NCI-H2171 treated with DMSO at 0.1 percent for 48 hours (cell line): ENCODE data around the gene NPAS3.

ENCODE experiments used
- DNase-seq: peaks from one replicate; lab custom pipeline; 2025; lab: John Stamatoyannopoulos, UW

NPAS3 gene

DNA sequence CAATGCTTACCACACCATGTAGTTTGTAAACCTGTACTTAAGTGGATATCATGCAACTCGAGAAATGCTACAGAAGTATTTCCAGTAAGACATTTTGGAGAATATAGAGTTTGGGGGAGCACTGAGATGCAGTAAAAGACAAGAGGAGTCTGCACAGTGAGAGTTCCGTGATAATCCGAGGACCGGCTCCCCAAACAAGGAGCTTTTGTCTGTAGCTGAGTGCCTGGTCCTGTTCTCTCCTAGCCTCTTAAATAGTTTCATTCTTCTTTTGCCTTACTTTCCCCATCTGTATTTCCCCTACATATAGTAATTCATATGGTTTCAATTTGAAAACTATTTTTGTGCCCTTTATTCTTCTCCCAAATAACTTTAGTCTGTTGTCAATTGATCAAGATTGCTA, 648.1 kb downstream of the NPAS3 start:
- DNase-seq = no peak

DNA sequence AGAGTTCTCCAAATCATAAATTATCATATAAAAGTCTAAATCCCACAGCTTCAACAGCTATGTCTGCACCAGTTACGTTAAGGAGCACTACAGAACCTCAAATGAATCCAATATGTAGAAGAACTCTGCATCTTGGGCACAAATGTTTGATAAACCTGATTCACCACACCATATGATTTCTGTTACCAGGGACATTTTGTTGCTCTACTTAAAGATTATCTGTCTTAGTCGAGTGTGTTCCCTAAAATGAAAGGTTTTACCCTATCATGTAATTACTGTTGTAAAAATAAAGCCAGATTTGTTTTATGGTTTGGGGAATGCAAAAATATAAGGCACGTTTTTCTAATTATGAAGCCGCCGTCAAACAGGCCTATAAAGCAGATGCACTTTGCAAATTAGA, 649.1 kb downstream of the NPAS3 start:
- DNase-seq = no peak

DNA sequence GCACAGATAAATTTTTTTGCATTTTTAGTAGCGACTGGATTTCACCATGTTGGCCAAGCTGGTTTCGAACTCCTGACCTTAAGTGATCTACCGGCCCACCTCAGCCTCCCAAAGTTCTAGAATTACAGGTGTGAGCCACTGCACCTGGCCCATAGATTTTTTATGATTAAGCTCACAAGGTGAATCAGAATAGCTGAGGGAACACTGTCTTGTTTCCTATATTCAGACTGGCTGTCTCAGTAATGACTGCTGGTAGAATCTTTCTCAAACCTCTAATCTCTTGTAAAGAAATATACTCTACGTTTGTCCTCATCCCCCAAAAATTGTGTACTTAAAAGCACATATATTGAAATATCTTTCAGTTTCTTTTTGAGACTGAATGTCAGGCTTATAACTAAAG, 650.1 kb downstream of the NPAS3 start:
- DNase-seq = no peak

DNA sequence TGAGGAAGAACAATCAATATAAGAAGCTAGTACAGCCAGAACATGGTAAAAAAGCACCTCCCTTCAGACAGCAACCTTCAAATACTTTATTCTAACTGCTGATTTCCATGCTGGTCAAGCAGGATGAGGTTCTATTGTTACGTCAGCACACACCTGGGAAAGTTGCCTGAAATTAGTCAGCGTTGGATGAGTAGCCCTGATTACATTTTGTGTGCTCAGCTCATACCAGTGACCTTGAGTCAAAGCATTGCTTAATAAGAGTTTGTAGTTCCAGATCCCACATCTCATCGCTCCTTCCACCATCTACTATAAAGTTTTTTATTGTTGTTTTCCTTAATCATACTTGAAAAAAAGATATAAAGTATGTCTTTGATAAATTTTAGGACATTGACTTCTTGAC, 650.7 kb downstream of the NPAS3 start:
- no peak for DNase-seq

DNA sequence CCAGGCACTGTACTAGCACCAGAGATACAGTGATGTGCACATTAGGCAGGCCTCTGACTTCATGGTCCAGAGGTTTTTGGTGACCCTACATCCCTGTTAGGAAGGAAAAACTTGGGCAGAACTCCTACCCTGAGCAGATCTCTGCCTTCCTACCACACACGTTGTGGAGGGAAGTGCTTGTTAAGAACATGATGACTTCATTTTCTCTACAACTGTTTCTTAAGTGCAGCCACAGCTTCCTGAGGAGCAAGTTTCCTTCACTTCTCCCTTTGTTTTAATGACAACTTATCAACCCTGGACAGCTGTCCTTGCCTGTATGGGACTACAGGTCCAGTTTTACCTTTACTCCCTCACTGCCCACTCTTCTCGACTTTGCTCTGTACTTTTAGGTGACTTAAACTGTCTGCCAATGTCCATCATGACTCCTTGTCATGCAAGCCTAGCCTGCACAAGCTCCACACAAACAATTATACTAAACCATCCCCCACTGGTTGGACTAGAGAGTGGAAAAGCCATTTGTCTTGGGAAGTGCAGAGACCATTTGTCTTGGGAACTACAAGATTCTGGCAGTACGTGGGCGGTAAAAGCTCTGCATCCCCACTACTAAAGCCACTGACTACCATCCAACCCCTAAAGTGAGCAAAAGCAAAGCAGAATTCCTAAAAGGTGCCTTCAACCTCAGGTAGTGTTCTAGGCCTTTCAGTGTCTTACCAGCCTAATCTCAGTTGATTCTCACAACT, 652.4 kb downstream of the NPAS3 start:
- DNase-seq = no peak

DNA sequence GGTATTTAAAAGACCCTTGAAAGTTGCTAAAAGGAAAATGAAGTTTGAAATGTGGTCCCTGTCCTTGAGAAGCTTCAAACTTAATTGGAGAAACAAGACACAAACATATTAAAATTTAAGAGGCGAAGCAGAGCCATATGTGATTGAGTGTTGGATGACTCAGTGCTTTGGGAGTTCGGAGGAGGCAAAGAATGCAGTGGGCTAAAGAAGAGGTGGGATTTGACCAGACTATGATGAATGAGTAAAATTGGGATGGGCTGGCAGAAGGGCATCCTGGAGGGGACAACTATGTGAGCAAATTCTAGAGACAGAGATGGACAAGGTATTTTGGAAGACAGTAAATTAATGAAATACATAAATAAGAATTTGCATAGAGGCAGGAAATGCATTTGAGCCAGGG, 653.6 kb downstream of the NPAS3 start:
- no peak for DNase-seq

DNA sequence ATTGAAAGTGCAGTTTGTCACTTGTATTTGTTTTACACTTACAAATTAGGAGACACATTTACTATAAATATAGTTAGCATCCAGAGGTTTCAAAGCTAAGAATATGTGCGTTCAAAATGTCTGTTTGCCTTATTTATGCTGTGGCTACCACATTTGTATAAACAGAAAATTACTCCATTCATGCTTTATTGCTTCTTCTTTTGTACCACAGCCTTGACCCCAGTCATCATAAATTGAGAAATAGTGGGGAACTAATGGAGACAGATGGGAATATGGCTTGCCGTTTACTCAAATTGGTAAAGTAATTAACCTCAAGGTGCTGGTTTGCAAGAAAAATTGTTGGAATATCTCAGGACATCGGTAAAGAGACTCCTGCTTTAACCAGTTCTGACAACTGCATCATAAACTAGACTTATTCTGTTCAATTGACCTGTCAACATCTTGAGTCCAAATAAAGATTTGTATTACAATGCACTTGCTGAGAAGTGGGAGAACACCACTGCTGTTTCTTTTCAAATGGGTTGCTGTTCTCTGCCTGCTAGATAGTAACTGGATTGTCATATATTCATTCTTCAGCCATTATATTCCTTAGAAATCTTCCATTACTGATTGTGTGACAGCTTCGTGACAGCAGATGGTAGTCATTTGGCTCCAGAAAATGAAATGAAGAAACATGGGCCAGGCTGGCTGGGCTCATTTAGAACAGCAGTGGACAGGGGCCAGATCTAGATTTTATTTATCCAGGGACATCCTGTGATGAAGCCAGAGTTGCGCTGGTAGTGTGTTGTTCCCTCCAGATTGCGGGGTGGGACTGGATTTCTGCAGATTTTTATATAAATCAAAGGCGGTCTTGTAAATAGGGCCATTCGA, 657.8 kb downstream of the NPAS3 start:
- DNase-seq = no peak

DNA sequence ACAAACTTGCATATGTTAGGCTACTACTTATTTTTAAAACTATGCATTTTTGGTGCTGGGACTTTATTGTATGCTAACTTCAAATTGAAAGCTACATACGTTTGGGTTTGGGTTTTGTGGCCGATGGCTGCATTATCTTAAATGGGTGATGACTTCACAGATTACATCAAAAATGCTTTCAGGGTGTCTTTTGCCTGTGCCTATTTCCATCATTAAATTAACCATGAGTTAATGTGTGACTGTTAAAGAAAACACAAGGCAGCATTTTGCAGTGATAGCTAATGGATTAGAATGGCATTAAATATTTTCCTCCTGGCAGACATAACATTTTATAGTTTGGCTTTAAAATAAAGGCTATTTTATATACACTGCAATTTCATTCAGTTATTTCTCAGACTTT, 659.9 kb downstream of the NPAS3 start:
- no peak for DNase-seq

DNA sequence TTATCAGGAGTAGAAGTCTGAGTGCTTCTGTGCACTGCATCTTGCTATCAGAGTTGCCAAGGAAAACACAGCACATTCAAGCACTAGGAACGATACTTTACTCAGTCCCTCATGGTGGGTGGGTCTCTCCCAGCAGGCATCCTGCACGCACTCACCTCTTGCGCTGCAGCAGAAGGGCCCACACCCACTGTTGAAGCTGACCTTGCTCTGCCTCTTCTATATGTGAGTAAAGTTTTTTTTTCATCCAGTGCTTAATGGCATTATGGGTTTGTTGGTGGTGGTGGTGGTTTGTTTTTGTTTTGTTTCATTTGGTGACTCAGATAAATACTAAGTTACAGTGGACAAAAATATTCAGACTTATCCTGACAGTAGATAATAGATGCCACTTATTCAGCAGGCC, 663.7 kb downstream of the NPAS3 start:
- no peak for DNase-seq

DNA sequence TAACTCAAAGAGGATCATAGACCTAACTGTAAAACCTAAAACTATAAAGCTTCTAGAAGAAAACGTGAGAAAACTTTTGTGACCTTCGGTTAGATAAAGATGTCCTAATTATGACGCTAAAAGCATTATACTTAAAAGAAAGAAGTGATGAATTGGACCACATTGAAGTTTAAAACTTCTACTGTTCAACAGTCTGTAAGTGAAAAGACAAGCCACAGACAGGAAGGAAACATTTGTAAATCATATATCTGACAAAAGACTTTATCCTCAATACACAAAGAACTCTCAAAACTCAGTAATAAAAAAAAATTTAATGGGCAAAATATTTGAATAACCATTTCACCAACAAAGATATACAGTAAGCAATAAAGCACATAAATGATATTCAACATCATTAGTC, 667.9 kb downstream of the NPAS3 start:
- no peak for DNase-seq

DNA sequence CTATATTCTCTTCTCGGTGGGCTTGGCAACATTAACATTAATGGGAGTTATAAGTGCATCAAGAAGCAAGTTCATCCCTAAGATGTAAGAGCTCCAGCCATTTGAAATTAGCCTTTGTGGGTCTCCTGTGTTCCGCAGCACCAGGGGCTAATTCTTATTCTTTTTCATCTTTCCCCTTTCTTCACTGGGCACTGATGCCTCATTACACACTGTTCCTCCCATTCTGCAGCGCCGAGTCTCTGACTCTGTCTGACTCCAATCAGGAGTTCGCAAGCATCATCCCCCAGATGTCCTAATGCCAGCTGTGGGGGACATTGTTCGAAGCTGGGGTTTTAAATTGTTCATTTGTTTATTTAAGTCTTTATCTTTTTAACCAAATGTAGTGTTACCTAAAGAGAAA, 670.9 kb downstream of the NPAS3 start:
- no peak for DNase-seq

DNA sequence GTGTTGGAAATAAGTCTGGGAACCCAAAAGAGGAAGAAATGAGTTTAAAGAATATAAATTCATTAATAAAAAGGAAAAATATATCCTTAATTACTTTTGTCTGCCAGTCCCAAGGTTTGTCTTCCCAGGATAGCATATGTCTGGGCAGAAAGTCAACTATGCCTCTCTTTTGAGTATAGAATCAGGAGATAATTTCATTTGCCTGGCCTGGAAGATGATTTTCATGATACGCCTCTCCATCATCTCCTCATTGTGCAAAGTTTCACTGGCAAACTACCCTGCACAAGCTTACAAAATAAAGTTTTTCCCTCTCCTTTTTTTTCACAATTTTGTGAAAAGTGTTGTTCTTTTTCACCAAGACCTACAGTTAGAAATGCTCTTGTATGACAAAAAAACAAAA, 671.4 kb downstream of the NPAS3 start:
- DNase-seq = no peak

DNA sequence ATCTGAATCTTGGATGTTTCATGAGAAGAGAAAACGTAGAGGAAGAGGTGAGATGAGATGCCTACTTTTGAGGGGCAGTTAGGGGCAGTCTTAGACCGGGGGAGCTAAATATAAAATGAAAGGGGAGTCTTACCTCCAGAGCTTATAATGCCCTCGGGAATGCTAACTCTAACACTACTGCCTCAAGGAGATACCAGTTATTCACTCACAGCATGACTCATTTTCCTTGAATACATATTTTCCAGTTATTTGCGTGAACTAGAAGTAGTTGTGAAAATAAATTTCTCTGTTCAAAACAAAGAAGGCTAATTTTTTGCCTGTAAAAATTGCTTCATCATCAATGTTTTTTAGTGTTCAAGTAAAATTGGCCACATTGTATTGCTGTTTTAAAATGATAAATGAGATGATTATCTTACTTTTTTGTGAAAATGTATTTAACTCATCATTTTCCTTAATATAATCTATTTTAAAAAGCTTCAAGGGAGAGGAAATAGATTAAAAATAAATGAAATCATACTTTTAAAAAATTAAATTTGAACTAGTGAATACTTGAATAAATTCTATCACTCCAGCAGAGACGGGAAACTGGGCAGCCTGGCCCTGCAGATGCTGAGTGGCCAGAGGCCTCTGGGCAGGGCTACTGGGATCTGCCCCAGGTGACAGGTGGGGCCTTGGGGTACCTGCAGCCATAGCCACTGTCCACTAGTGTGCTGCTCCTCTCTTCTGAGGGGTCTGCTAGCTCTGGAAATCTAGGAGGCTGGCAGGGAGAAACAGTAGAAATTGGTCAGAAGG, 672.9 kb downstream of the NPAS3 start:
- DNase-seq = no peak

DNA sequence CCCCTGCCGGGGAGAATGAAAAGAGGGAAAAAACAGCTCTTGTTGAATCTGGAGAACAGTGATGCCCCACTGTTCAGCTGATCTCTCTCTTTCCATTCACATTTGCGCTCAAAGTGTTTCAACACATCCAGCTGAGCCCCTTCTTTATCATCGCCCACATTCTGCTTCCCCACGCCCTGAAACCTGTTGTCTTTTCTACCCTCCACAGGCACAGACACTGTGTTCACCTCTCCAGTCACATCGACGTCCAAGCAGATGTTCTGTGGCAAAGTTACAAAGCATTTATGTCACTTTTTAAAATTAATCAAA, 673.5 kb downstream of the NPAS3 start:
- no peak for DNase-seq

DNA sequence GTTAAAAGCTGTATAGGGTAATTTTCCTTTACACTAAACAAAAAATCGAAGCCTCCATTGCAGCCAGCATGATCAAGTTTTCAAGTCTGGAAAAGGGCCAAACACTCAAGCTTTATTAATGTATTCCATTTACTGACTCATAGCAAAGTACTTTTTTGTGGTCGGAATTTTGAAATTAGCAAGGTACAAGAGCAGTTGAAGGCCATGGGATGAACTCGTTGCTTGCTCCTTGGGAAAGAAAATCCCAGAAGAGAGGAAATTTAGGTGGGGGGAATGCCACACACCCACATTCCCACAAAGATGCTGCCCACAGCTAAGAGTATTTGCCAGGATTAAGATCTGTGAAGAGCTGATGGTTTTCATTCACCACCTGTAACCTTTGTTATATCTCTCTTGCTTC, 678.5 kb downstream of the NPAS3 start:
- DNase-seq = no peak

DNA sequence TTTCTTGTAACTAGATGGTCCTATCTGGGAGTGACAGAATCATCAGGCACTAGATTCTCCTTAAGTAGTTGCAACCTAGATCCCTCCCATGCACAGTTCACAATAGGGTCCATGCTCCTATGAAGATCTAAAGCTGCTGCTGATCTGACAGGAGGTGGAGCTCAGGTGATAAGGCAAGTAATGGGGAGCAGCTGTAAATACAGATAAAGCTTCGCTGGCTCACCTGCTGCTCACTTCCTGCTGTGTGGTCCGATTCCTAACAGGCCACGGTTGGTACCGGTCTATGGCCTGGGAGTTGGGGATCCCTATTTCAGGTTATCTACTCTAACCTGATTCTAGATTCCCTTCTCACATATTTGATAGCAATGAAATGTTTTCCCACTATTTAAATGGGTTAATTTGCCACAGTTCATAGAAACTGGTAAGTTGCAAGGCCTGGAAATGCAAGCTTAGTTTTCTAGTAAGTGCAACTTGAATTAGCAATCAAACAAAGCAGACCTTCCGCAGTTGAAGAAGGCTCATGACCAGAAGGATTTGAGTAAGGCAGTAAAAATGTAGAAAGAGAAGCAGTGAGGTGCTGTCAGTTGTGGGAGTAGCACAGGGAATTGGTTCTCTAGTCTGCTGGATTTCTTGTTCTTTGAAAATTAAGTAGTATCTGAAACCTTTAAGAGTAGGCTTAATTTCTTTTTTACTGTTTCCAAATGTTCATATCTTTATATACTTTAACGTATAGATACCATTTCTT, 679.9 kb downstream of the NPAS3 start:
- no peak for DNase-seq

DNA sequence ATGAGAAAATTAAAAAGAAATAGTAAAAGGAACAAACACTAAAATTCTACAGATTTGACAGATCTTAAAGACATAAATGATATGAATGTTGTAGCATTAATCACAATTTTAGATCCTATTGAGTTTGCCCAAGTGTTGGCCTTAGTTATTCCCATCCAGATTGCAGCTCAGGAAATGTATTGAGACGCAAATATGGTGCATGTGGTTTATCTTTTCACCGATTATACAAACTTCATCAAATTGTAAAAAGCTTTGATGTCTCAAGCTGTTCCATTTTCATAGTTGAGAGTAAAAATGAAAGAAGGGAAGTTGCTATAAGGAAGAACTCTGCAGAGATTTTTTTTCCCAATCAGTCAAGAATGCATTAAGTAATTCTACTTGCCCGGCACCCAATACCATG, 683.8 kb downstream of the NPAS3 start:
- no peak for DNase-seq

DNA sequence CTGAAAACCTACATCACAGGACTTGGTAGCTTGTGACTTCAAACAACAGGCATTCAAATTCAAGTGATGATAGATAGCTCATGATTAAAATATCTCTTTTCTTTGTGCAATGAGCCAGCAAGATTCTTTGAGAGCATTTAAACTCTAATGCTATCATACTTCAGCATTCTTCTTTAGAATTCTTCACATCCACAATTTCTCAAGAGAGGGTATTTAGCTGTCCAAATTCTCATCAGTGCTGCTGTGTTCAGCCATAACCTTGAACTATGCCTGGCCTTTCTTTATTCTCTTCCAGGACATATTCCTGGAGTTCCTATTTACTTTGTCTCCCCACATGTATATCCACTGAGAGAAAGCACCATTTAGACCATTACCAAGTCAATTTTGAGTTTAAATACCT, 691.1 kb downstream of the NPAS3 start:
- DNase-seq = no peak

DNA sequence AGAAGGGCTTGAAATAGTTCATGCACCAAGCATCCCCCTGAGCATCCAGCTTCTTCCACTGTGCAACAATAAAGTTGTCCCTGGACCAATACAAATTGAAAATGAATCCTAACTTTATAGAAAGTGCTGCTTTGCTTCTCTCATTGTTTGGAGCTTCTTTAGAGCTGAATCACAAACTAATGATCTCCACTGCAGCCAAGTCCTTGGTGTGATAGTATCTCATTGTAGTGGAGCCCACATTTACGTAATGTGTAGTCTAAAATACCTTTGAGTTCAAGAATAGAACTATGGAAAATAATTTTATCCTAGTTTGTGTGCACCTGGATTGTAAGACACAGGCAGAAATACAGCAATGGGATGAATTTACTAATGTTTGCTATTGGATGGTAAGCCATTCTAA, 692.3 kb downstream of the NPAS3 start:
- no peak for DNase-seq

DNA sequence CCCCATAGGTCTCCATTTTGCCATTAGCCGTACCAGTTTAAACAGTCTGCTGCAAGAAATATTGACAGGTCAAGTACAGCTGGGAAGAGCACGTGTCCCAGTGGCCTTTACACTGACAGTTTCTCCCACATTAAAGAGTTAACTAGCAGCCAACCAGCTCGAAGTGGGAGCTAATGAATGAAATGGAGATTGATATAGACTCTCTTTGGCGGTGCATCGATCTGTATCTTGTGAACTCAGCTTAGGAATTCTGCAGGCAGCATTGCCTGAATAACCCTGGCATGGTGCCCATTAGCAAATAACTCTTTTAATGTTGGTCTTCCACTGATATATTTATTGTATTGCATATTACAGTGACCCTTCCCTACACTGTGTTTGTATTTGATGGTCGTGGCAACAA, 692.8 kb downstream of the NPAS3 start:
- no peak for DNase-seq

DNA sequence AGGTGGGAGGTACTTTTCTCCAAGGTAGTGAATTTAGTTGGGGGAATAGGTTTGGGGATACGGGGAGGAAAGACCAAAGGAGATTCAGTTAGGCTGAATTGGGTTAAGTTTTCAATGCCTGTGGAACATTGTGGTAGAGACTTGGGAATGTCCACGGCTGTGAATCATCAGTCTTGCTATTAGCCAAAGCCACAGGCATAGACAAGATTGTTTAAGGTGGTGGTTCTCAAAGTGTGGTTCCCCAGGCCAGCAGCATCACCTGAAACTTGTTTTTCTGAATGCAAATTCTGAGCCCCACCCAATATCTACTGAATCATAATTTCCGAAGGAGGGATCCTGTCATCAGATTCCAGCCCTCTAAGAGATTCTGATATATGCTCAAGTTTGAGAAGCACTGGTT, 696.0 kb downstream of the NPAS3 start:
- DNase-seq = no peak

DNA sequence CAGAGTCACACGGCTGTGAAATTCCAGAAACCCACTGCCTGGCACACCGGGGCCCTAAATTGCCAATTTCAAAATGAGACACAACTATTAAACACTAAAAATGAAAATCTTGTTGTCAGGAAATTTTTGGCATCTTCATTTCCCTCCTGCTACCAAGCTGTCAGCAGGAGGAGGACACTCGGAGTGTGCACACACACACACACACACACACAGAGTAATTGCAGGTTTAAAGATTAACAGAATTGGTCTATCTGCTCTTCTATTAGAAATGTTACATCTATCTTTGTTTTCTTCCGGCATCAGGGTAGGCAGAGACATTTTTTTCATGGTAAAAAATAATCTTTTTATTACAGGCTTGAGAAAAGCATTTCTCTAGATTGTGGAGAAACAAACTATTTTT, 698.0 kb downstream of the NPAS3 start:
- no peak for DNase-seq
